ENCODE measurements around the gene FAM117B. TPM values are rescaled to one million over a fixed set of nuclear protein-coding genes. Genes with fewer than 3 reads are reported as not detected.

Gene FAM117B
- total RNA-seq, 2 experiments from 2014 or later = 17.2 to 19.4 TPM

DNA sequence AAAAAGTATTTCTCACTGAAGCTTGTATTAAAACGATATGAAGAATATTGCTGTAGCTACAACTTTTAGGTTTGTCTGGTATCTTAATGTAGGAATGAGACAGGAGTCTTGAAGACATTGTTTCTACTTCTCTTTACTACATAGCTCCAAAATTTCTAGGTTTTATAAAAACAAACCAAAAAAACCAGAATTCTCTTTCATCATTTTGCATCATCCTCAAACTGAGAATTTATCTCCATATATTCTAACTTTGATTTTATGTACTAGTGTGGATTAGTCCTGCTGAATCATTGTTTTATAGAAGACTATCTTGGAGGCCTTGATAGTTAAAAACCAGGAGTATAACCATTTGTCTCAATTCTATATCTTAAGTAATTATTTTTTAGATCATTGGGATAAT is 136.6 kb downstream of the FAM117B start:
- ATAC-seq (no peak), DNase-seq (no peak)
- POLR2A ChIA-PET = no interaction called here
- Mint-ChIP-seq H3K4me3 (no peak overlapping the region), H3K27ac (no peak overlapping the region), H3K27me3 (no peaks in the 10 kb centered on the region), H3K4me1 (ENCODE audit: low read depth) (peaks cover 11% of the 10 kb centered on the region), H3K36me3 (ENCODE audit: low read depth) (peaks cover 19% of the 10 kb centered on the region), H3K9me3 (no peaks in the 10 kb centered on the region)
- CTCF ChIA-PET = no interaction called here
- intact Hi-C loops (cut with micrococcal nuclease) = no loop called here
- TF ChIP-seq, protein P1, sequence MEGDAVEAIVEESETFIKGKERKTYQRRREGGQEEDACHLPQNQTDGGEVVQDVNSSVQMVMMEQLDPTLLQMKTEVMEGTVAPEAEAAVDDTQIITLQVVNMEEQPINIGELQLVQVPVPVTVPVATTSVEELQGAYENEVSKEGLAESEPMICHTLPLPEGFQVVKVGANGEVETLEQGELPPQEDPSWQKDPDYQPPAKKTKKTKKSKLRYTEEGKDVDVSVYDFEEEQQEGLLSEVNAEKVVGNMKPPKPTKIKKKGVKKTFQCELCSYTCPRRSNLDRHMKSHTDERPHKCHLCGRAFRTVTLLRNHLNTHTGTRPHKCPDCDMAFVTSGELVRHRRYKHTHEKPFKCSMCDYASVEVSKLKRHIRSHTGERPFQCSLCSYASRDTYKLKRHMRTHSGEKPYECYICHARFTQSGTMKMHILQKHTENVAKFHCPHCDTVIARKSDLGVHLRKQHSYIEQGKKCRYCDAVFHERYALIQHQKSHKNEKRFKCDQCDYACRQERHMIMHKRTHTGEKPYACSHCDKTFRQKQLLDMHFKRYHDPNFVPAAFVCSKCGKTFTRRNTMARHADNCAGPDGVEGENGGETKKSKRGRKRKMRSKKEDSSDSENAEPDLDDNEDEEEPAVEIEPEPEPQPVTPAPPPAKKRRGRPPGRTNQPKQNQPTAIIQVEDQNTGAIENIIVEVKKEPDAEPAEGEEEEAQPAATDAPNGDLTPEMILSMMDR (IDR thresholded peaks at IDR 0.05) = no peak

DNA sequence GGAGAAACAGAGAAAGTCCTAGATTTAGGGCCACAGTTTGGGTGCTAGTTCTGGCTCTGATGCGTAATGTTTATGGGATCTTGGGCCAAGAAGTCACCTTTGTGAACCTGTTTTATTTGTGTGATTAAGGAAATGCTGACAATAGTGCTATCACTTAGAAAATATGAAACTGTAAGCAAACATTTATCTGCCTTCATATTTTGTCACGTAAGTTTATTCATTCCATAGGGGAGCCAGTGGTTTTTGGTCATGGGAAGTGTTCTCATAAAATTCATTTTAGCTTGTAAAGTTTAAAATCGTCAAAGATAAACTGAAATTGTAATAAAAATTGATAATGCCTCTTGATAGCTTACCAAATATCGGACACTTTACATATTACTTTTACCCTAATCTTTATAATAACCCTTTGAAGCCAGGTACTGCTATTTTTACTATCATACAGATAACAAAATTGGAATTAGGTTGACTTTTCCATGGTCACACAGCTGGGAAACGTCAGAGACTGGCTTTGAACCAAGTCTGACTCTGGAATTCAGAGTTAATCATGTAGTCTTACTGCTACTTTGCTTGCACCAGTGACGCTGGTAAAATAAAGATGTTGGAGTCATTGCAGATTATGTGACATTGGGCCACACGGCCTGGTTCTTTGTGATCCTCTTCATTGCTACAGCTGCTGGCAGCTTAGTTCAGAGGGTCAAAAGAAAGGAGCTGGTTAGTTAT is 137.1 kb downstream of the FAM117B start:
- Mint-ChIP-seq H3K4me1 (ENCODE audit: low read depth) (peaks cover 11% of the 10 kb centered on the region), H3K4me3 (no peak overlapping the region), H3K36me3 (ENCODE audit: low read depth) (peaks cover 19% of the 10 kb centered on the region), H3K9me3 (no peaks in the 10 kb centered on the region), H3K27me3 (no peaks in the 10 kb centered on the region), H3K27ac (no peak overlapping the region)
- ATAC-seq (no peak), DNase-seq (no peak)
- ChIA-PET CTCF (interaction anchor here (0.6 kb wide), 1 partner anchor 11 kb away, joined by 3 read pairs; no protein-coding TSS in a partner anchor), POLR2A (no interaction called here)
- intact Hi-C loops (cut with micrococcal nuclease) = no loop called here
- TF ChIP-seq, protein P1 (IDR thresholded peaks at IDR 0.05) = no peak

DNA sequence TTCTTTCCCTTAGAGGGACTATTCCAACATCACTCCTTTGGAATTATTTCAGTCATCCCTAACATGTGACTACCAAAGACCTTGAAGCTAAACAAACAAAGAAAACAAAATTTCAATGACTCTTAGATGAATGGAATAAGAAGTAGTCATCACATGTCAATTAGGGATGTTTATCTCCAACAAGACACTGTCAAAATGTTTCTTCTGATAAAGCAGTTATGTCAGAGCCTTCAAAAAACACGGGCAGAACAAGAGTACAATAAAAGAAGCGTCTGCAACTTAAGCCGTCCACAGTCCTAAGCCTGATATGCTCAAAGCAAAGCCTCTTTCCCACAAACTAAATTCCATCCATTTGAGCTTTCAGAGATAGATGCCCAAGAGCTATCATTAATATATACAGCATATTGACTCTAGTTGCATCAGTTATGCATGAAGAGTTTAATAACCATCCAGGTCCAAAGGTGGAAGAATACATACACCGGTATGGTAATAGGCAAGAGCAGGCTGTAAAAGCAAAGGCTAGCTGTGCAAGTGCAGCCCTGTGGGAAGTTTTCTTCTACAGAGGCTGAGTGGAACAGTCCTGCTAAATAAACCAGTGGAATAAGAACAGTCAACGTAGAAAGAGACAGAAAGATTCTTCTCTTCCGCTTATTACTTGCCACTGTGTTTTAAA is 138.7 kb downstream of the FAM117B start:
- peaks cover 22% of the 10 kb centered on the region for H3K36me3 Mint-ChIP-seq (ENCODE audit: low read depth)

DNA sequence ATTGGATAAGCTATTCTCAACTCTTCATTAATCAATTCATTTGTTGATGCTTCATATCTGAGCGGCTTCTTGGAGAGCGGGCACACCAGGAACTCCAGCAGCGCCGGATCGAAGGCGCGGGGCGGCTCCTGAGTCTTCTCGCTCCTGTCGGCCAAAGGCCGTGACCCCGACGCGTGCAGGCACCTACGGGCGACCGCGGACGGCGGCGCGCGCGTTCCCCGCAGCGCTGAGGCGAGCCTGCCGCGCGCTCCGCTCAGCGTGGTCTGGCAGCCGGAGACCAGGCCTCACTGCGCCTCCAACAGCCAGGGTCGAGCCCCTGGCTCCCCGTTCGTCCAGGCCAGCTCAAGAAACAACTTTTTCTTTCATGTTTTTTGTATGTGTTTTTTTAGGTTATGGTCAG is 139.3 kb downstream of the FAM117B start:
- Mint-ChIP-seq H3K36me3 (ENCODE audit: low read depth) (peaks cover 25% of the 10 kb centered on the region), H3K27ac (no peak overlapping the region), H3K4me3 (no peak overlapping the region), H3K4me1 (ENCODE audit: low read depth) (peaks cover 8% of the 10 kb centered on the region), H3K9me3 (no peaks in the 10 kb centered on the region), H3K27me3 (no peaks in the 10 kb centered on the region)
- intact Hi-C loops (cut with micrococcal nuclease) = no loop called here
- no peak for ATAC-seq
- POLR2A ChIA-PET = interaction anchor here (0.6 kb wide), 1 partner anchor 8 kb away, joined by 3 read pairs; no protein-coding TSS in a partner anchor
- DNase-seq = no peak
- TF ChIP-seq, protein P1 (IDR thresholded peaks at IDR 0.05) = no peak
- CTCF ChIA-PET = no interaction called here

More for the DNA sequence above, 138.7 kb downstream of the FAM117B start:
- no peaks in the 10 kb centered on the region for H3K9me3 Mint-ChIP-seq
- CTCF ChIA-PET = no interaction called here
- no peak for ATAC-seq
- TF ChIP-seq, protein P1 (IDR thresholded peaks at IDR 0.05) = no peak
- intact Hi-C loops (cut with micrococcal nuclease) = no loop called here
- H3K4me3 Mint-ChIP-seq = no peak overlapping the region
- peaks cover 5% of the 10 kb centered on the region for H3K4me1 Mint-ChIP-seq (ENCODE audit: low read depth)
- no peak for DNase-seq
- no peaks in the 10 kb centered on the region for H3K27me3 Mint-ChIP-seq
- POLR2A ChIA-PET = interaction anchor here (0.6 kb wide), 1 partner anchor 9 kb away, joined by 3 read pairs; no protein-coding TSS in a partner anchor
- H3K27ac Mint-ChIP-seq = no peak overlapping the region

DNA sequence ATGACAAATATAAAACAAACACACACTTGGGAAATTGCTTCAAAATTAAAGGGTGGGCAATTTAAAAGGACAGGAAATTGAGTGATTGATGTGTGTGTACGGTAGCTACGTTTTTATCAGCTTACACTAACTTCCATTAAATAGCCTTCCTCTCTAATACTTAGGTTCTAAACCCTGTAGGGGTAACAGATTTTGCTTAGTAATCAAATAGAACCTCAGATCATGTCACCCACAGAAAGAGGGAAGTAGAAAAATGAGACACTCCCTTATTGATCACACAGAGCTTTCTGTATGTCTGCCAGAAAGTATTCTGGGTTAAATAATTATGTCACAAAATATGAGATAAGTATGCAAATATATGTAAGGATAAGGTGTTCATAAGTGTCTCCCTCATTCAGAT is 143.4 kb downstream of the FAM117B start:
- no peak for ATAC-seq
- TF ChIP-seq, protein P1 (IDR thresholded peaks at IDR 0.05) = no peak
- H3K36me3 Mint-ChIP-seq (ENCODE audit: low read depth) = peaks cover 40% of the 10 kb centered on the region
- intact Hi-C loops (cut with micrococcal nuclease) = no loop called here
- ChIA-PET POLR2A (interaction anchor here (0.9 kb wide), 1 partner anchor 9 kb away, joined by 3 read pairs; no protein-coding TSS in a partner anchor), CTCF (interaction anchor here (1.4 kb wide), 1 partner anchor 12 kb away, joined by 3 read pairs; no protein-coding TSS in a partner anchor)
- H3K4me3 Mint-ChIP-seq = no peak overlapping the region
- H3K9me3 Mint-ChIP-seq = no peaks in the 10 kb centered on the region
- H3K27me3 Mint-ChIP-seq = no peaks in the 10 kb centered on the region
- DNase-seq = no peak
- H3K4me1 Mint-ChIP-seq (ENCODE audit: low read depth) = peaks cover 18% of the 10 kb centered on the region
- H3K27ac Mint-ChIP-seq = no peak overlapping the region

All from activated CD8-positive, alpha-beta T cell treated with anti-CD3 and anti-CD28 coated beads for 36 hours (primary cell).